OCI-LY7 (cell line): ENCODE data around the gene USP34. TPM values are rescaled to one million over a fixed set of nuclear protein-coding genes. Genes with fewer than 3 reads are reported as not detected.
A peak's percentile ranks its signal among the peaks of the same experiment; 100 is the strongest.

ENCODE experiments used
- BruUV-seq: library from RNA; stranded (reverse); fragments of 400-500 nt; replicated peaks from 2 replicates; lab custom pipeline; 2021; lab: Mats Ljungman, UMichigan
- CTCF ChIA-PET: fragments of 300-600 bp; sonication (Branson Sonifier 250); formaldehyde crosslinking; loops from one replicate; lab custom pipeline; 2022; ENCODE audit warnings: antibody characterized with exemption; ENCODE audit not compliant: unreplicated experiment; lab: Charles Lee
- POLR2A ChIA-PET: fragments of 300-600 bp; sonication (Branson Sonifier 250); formaldehyde crosslinking; loops from one replicate; lab custom pipeline; 2022; ENCODE audit warnings: antibody characterized with exemption; lab: Charles Lee
- DNase-seq: peaks from one replicate; pipeline ENCODE4 v3.0.0-alpha.2; 2015; ENCODE audit warnings: low spot score
- H2AFZ ChIP-seq: fragments of 200-600 bp; sonication (generic), shearing (Covaris generic); 2 replicates; pipeline ENCODE4 v1.6.1; 2014; ENCODE audit warnings: mild to moderate bottlenecking, antibody characterized with exemption, low read length, moderate library complexity
- H3K27ac ChIP-seq: fragments of 200-600 bp; sonication (generic); 2 replicates; pipeline ENCODE4 v1.5.1; 2014; ENCODE audit warnings: mixed run types, low read depth, mild to moderate bottlenecking, moderate library complexity, low read length, inconsistent platforms; ENCODE audit not compliant: poor library complexity, severe bottlenecking
- H3K36me3 ChIP-seq: fragments of 200-600 bp; sonication (generic); 2 replicates; pipeline ENCODE4 v1.6.1; 2014; ENCODE audit warnings: mild to moderate bottlenecking, antibody characterized with exemption, low read length, moderate library complexity, mixed read lengths; ENCODE audit not compliant: insufficient read depth
- H3K4me1 ChIP-seq: fragments of 200-600 bp; sonication (generic); 2 replicates; pipeline ENCODE4 v1.5.1; 2014; ENCODE audit warnings: mild to moderate bottlenecking, low read length; ENCODE audit not compliant: insufficient read depth, poor library complexity, severe bottlenecking
- H3K4me2 ChIP-seq: fragments of 200-600 bp; sonication (generic); 2 replicates; pipeline ENCODE4 v1.6.1; 2014; ENCODE audit warnings: mild to moderate bottlenecking, low read length
- H3K4me3 ChIP-seq: fragments of 200-600 bp; sonication (generic); 2 replicates; pipeline ENCODE4 v1.5.1; 2014; ENCODE audit warnings: mild to moderate bottlenecking, low read depth, low read length; ENCODE audit not compliant: poor library complexity, severe bottlenecking
- H3K79me2 ChIP-seq: fragments of 200-600 bp; sonication (generic); 2 replicates; pipeline ENCODE4 v1.6.1; 2016; ENCODE audit warnings: low read depth, mild to moderate bottlenecking, low read length, moderate library complexity, mixed read lengths; ENCODE audit not compliant: insufficient read depth
- H3K9me2 ChIP-seq: fragments of 200-600 bp; sonication (generic); 2 replicates; pipeline ENCODE4 v1.6.1; 2016; ENCODE audit warnings: mild to moderate bottlenecking, low read length, mixed read lengths; ENCODE audit not compliant: insufficient read depth
- H3K9me3 ChIP-seq: fragments of 200-600 bp; sonication (generic); 2 replicates; pipeline ENCODE4 v1.6.1; 2014; ENCODE audit warnings: mild to moderate bottlenecking, mixed run types, low read length, mixed read lengths
- H4K20me1 ChIP-seq: fragments of 200-600 bp; sonication (generic); 2 replicates; pipeline ENCODE4 v1.6.1; 2014; ENCODE audit warnings: mild to moderate bottlenecking, antibody characterized with exemption, low read length, moderate library complexity, mixed read lengths; ENCODE audit not compliant: insufficient read depth
- CTCF ChIP-seq: fragments of 200-600 bp; sonication (generic); conservative IDR thresholded peaks from 2 replicates; pipeline ENCODE4 v1.5.1; 2014; ENCODE audit warnings: mild to moderate bottlenecking, antibody characterized with exemption, low read length, moderate library complexity, mixed read lengths
- EZH2phosphoT487 ChIP-seq: fragments of 200-600 bp; sonication (generic); IDR thresholded peaks from 2 replicates; pipeline ENCODE4 v1.6.1; 2018; ENCODE audit warnings: low read depth, borderline replicate concordance, mild to moderate bottlenecking, mixed run types, antibody characterized with exemption, low read length, moderate library complexity, mixed read lengths
- intact Hi-C: fragments of 100-400 bp; cut with micrococcal nuclease; formaldehyde crosslinking; loops from one replicate; pipeline ENCODE4 v1.10.0; 2022; ENCODE audit not compliant: unreplicated experiment
- total RNA-seq, 2 experiments: library from RNA; depleted of rRNA in 1 of 2; stranded (reverse); fragments of >200 nt in 1 of 2; shearing (Covaris generic) in 1 of 2; gene quantifications; 2 replicates each; pipeline ENCODE4 v1.2.3, GENCODE V29; 2014 to 2022

USP34 gene
- total RNA-seq, 2 experiments from 2014 or later, result 192 to 344 TPM

GRCh38 chr2:61411109-61411508 is 59.8 kb downstream of the USP34 start:
- BruUV-seq, result TSS peak; percentile 18
- Histone ChIP-seq H2AFZ (no peak overlapping the region), H4K20me1 (peaks cover 20% of the 10 kb centered on the region; the same call in 1 of the 2 replicates), H3K9me3 (no peaks in the 10 kb centered on the region), H3K4me3 (no peak overlapping the region), H3K79me2 (peaks cover 91% of the 10 kb centered on the region), H3K27ac (no peak overlapping the region), H3K9me2 (no peaks in the 10 kb centered on the region), H3K4me1 (peaks cover 23% of the 10 kb centered on the region), H3K36me3 (peaks cover 82% of the 10 kb centered on the region), H3K4me2 (no peak overlapping the region)
- POLR2A ChIA-PET, result interaction anchor here (0.6 to 1.6 kb wide), 3 partner anchors 10 to 213 kb away, joined by 4 to 8 read pairs (median 5); no protein-coding TSS in a partner anchor
- CTCF ChIA-PET, result no interaction called here
- no peak for TF ChIP-seq CTCF
- no peak for TF ChIP-seq EZH2phosphoT487
- intact Hi-C loops, result no loop called here
- DNase-seq, result no peak

DNA sequence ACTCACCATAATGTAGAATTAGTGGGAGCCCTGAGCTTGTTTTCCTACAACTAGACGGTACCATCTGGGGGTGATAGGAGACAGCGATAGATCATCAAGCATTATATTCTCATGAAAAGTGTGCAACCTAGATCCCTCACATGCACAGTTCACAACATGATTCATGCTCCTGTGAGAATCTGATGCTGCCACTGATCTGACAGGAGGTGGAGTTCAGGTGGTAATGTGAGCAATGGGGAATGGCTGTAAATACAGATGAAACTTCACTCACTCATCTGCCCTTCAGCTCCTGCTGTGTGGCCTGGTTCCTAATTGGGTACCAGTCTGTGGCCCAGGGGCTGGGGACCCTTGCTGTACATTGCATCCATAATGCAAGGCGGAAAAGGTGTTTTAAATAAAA is 60.7 kb downstream of the USP34 start:
- Histone ChIP-seq H3K4me3 (no peak overlapping the region), H3K4me1 (peaks cover 17% of the 10 kb centered on the region), H4K20me1 (peaks cover 21% of the 10 kb centered on the region; the same call in 1 of the 2 replicates), H3K36me3 (peaks cover 82% of the 10 kb centered on the region), H3K9me2 (no peaks in the 10 kb centered on the region), H3K4me2 (no peak overlapping the region), H3K79me2 (peaks cover 91% of the 10 kb centered on the region), H3K27ac (no peak overlapping the region), H3K9me3 (no peaks in the 10 kb centered on the region), H2AFZ (no peak overlapping the region)
- ChIA-PET CTCF (no interaction called here), POLR2A (interaction anchor here (0.6 to 1.6 kb wide), 3 partner anchors 8 to 141 kb away, joined by 3 to 8 read pairs (median 4); no protein-coding TSS in a partner anchor)
- TF ChIP-seq CTCF, result no peak
- no peak for TF ChIP-seq EZH2phosphoT487
- intact Hi-C loops, result no loop called here
- DNase-seq, result no peak
- no TSS peak for BruUV-seq

GRCh38 chr2:61405813-61406212 is 65.1 kb downstream of the USP34 start:
- Histone ChIP-seq H3K4me1 (peaks cover 9% of the 10 kb centered on the region), H4K20me1 (peaks cover 13% of the 10 kb centered on the region; the same call in 1 of the 2 replicates), H3K27ac (no peak overlapping the region), H3K9me2 (no peaks in the 10 kb centered on the region), H3K79me2 (peaks cover 80% of the 10 kb centered on the region), H3K4me3 (no peak overlapping the region), H3K36me3 (peaks cover 91% of the 10 kb centered on the region), H3K4me2 (no peak overlapping the region), H2AFZ (no peak overlapping the region), H3K9me3 (no peaks in the 10 kb centered on the region)
- ChIA-PET CTCF (no interaction called here), POLR2A (interaction anchor here (1.8 kb wide), 1 partner anchor 10 kb away, joined by 5 read pairs; no protein-coding TSS in a partner anchor)
- BruUV-seq, result no TSS peak
- intact Hi-C loops, result no loop called here
- DNase-seq, result no peak
- TF ChIP-seq EZH2phosphoT487, result no peak
- no peak for TF ChIP-seq CTCF
